Upper lobe of left lung (tissue), 6 donors: ENCODE measurements around the gene CHRNA4. TPM values are rescaled to one million over a fixed set of nuclear protein-coding genes. Genes with fewer than 3 reads are reported as not detected.

Experiments used
- ATAC-seq, 2 donors: fragments of 200-7000 bp; cut with Tn5 transposase; one replicate each; pipeline ENCODE4 v1.9.1; 2022; ENCODE audit warnings: mild to moderate bottlenecking in 2 of 2, moderate library complexity in 2 of 2; ENCODE audit not compliant: low FRiP score in 2 of 2
- DNase-seq, 2 donors: peaks; one replicate each; pipeline ENCODE4 v3.0.0-alpha.2; 2019 to 2020
- H3K27ac ChIP-seq, 4 donors: fragments of 200-600 bp; sonication (generic); one replicate each; pipeline ENCODE4 v1.5.1; 2016 to 2019
- H3K27me3 ChIP-seq, 4 donors: fragments of 200-600 bp; sonication (generic); one replicate each; pipeline ENCODE4 v1.5.1; 2017 to 2019
- H3K36me3 ChIP-seq, 4 donors: fragments of 200-600 bp; sonication (generic); one replicate each; pipeline ENCODE4 v1.5.1; 2016 to 2019
- H3K4me1 ChIP-seq, 4 donors: fragments of 200-600 bp; sonication (generic); one replicate each; pipeline ENCODE4 v1.5.1; 2018 to 2019
- H3K4me3 ChIP-seq, 4 donors: fragments of 200-600 bp; sonication (generic); one replicate each; pipeline ENCODE4 v1.5.1; 2017 to 2019; ENCODE audit warnings: mild to moderate bottlenecking in 2 of 4, moderate library complexity in 1 of 4
- H3K9me3 ChIP-seq, 4 donors: fragments of 200-600 bp; sonication (generic); one replicate each; pipeline ENCODE4 v1.5.1; 2018 to 2019
- CTCF ChIP-seq, 6 experiments: fragments of 450-650 bp in 4 of 6; fragments of 200-600 bp in 2 of 6; sonication (generic) in 2 of 6; IDR thresholded peaks; one replicate each; pipeline ENCODE4 v1.5.1; 2016 to 2019; ENCODE audit warnings: antibody characterized with exemption in 6 of 6
- EP300 ChIP-seq, 4 donors: sonication (generic); formaldehyde crosslinking; IDR thresholded peaks; one replicate each; pipeline ENCODE4 v1.5.1; 2017; ENCODE audit warnings: antibody characterized with exemption in 4 of 4, control low read depth in 2 of 4
- POLR2A ChIP-seq, 4 donors: fragments of 450-650 bp; IDR thresholded peaks; one replicate each; pipeline ENCODE4 v1.5.1; 2016 to 2017; ENCODE audit warnings: antibody characterized with exemption in 4 of 4, mild to moderate bottlenecking in 2 of 4
- POLR2AphosphoS5 ChIP-seq, 2 donors: sonication (generic); formaldehyde crosslinking; IDR thresholded peaks; one replicate each; pipeline ENCODE4 v1.5.1; 2017; ENCODE audit warnings: antibody characterized with exemption in 2 of 2
- WGBS, 2 donors: methylation state at CpG; one replicate each; pipeline ENCODE4 v1.1.5; 2017 to 2018; 5-methylcytosine and 5-hydroxymethylcytosine counted together
- total RNA-seq, 6 donors: library from RNA; depleted of rRNA in 4 of 6; stranded (reverse); fragments of >200 nt in 4 of 6; gene quantifications; one replicate each; pipeline versions ENCODE4 v1.1.0 to v1.2.1, GENCODE V29; 2016 to 2021
- donor health status: DM: no; HTN: no; CAD: no; lungs with moderate emphysema.
- donor health status: DM: no; HTN: yes; CAD: no; lungs with severe emphysema.

CHRNA4 gene
- total RNA-seq, 6 donors from 2014 or later, result 0.10 TPM; not detected in 5

DNA sequence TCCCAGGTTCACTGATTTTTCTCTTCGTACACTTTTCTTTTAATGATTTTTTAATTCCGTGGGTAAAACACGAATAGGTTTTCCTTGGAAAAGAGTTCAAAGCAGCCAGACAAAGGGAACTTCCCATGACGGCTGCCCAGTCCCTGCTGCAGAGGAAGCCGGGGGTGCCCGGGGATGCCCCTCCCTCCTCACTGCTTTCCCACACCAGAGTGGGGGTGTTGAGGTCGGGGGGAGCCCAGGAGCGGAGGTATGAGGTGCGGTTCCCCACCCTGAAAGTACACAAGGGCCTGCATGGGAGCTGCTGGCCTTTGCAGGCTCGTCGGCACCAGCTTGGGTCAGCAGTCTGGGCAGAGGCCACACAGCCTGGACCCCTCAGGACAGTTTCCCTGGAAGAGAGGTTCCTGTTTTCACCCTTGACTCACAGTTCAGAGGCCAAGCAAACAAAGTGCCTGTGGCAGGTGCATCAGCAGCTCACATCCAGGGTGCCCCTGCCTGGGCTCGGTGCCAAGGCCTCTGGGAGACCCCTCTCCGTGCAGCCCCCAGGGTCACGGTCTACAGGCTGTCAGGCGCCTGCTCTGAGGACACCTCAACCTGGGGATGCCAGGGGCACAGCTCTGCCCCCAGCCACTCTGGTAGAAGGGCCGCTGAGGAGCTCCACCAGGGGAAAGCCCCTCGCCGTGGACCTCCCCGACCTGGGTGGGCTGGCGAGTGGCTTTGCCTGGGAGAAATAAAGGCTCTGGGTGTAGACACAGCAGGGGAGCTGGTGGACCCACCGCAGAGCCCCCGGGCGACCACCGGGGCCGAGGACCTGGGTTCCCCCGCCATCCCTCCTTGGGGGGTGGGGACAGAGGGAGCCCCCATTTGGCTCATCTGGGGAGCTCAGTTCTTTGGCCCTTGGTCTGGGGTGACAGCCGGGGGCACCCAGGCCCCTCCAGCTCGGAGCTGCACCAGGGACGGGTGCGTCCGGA is 15.4 kb upstream of the CHRNA4 start:
- DNase-seq (peak in 1 of 2 donors; percentile 52), ATAC-seq (no peak)
- no peaks in the 10 kb centered on the region for H3K4me1 ChIP-seq
- H3K27ac ChIP-seq, result no peak overlapping the region
- TF ChIP-seq CTCF (IDR thresholded peaks at IDR 0.05), result no peak
- no peak for TF ChIP-seq EP300 (IDR thresholded peaks at IDR 0.05)
- TF ChIP-seq POLR2A (IDR thresholded peaks at IDR 0.05), result no peak
- 28 to 38% methylated on average over 6 to 25 of the region's 31 CpGs for WGBS, 2 donors
- H3K9me3 ChIP-seq, result no peaks in the 10 kb centered on the region
- H3K4me3 ChIP-seq, result no peak overlapping the region
- H3K27me3 ChIP-seq, result peaks cover 0 to 33% (median 5%) of the 10 kb centered on the region in 4 donors
- no peaks in the 10 kb centered on the region for H3K36me3 ChIP-seq

DNA sequence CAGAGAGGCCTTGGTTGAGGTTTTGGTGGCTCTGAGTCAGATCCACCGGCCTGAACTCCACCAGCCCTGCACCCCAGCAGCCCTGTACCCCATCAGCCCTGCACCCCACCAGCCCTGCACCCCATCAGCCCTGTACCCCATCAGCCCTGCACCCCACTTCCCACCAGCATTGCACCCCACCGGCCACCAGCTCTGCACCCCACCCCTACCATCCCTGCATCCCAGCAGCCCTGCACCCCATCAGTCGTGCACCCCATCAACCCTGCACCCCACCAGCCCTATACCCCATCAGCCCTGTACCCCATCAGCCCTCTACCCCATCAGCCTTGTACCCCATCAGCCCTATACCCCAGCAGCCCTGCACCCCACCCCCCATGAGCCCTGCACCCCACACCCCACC is 14.3 kb upstream of the CHRNA4 start:
- DNase-seq, result peak in 1 of 2 donors; percentile 46
- Histone ChIP-seq H3K36me3 (no peaks in the 10 kb centered on the region), H3K4me1 (no peaks in the 10 kb centered on the region), H3K4me3 (no peak overlapping the region), H3K27me3 (peaks cover 0 to 39% (median 5%) of the 10 kb centered on the region in 4 donors), H3K9me3 (no peaks in the 10 kb centered on the region), H3K27ac (no peak overlapping the region)
- no peak for TF ChIP-seq EP300 (IDR thresholded peaks at IDR 0.05)
- TF ChIP-seq POLR2A (IDR thresholded peaks at IDR 0.05), result no peak
- TF ChIP-seq POLR2AphosphoS5 (IDR thresholded peaks at IDR 0.05), result no peak
- no peak for TF ChIP-seq CTCF (IDR thresholded peaks at IDR 0.05)
- ATAC-seq, result no peak
- 69 to 88% methylated on average over 3 of the region's 3 CpGs for WGBS, 2 donors

- no peak for DNase-seq
- H3K36me3 ChIP-seq, result no peaks in the 10 kb centered on the region
- no peak for ATAC-seq
- WGBS, 2 donors, result 55 to 63% methylated on average over 12 of the region's 12 CpGs
- no peak for TF ChIP-seq CTCF (IDR thresholded peaks at IDR 0.05)
- no peak for TF ChIP-seq EP300 (IDR thresholded peaks at IDR 0.05)
- TF ChIP-seq POLR2AphosphoS5 (IDR thresholded peaks at IDR 0.05), result no peak
- TF ChIP-seq POLR2A (IDR thresholded peaks at IDR 0.05), result no peak
- no peaks in the 10 kb centered on the region for H3K9me3 ChIP-seq
- H3K4me3 ChIP-seq, result no peak overlapping the region
- H3K4me1 ChIP-seq, result no peaks in the 10 kb centered on the region
- H3K27ac ChIP-seq, result no peak overlapping the region
- peaks cover 0 to 39% (median 5%) of the 10 kb centered on the region in 4 donors for H3K27me3 ChIP-seq
These were observed 13.4 kb upstream of the CHRNA4 start for GRCh38 chr20:63374504-63374903.

DNA sequence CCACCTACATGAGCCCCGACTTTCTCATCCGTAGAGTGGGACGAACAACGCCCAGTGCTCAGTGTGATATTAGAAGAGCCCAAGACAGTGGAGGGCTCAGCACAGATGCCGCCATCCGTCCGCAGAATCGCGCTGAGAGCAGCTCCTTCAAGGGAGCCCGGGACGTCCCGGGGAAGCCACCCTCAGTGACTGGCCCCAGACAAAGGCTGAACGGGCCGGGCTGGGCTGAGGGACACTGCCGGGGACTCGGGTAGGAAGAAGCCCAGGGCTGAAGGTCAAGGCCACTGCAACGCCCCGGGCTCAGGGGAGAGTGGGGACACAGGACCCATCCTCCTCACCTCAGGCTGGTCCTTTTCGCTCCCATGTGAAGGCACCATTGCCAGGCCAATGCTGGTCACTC is 12.8 kb upstream of the CHRNA4 start:
- Histone ChIP-seq H3K36me3 (no peaks in the 10 kb centered on the region), H3K9me3 (no peaks in the 10 kb centered on the region), H3K4me3 (no peak overlapping the region), H3K27ac (no peak overlapping the region), H3K27me3 (peaks cover 0 to 39% (median 5%) of the 10 kb centered on the region in 4 donors), H3K4me1 (no peaks in the 10 kb centered on the region)
- DNase-seq (peak in 1 of 2 donors; percentile 60), ATAC-seq (no peak)
- no peak for TF ChIP-seq POLR2AphosphoS5 (IDR thresholded peaks at IDR 0.05)
- TF ChIP-seq EP300 (IDR thresholded peaks at IDR 0.05), result no peak
- no peak for TF ChIP-seq CTCF (IDR thresholded peaks at IDR 0.05)
- no peak for TF ChIP-seq POLR2A (IDR thresholded peaks at IDR 0.05)
- 79 to 95% methylated on average over 4 to 18 of the region's 19 CpGs for WGBS, 2 donors
